T-helper 1 cell treated with Interleukin-12 subunit alpha and Interleukin-12 subunit beta and Interleukin-4 antibody, amounts not matched to agents 30 ng/mL and 1 ng/mL, for 36 hours (primary cell): Measurements from ENCODE around the gene FLNC. TPM values are rescaled to one million over a fixed set of nuclear protein-coding genes. Genes with fewer than 3 reads are reported as not detected.

Experiments
- intact Hi-C: fragments of 100-400 bp; cut with micrococcal nuclease; formaldehyde crosslinking; loops from one replicate; pipeline ENCODE4 v1.15.1; 2024
- total RNA-seq: library from RNA; stranded (reverse); gene quantifications from 2 replicates; pipeline ENCODE4 v1.2.3, GENCODE V29; 2022

FLNC gene
- total RNA-seq, 1 donor from 2014 or later, result 0.02 TPM

GRCh38 chr7:128831178-128831993 is 1.2 kb downstream of the FLNC start:
- intact Hi-C loops, result no loop called here

GRCh38 chr7:128831994-128832879 is 2.0 kb downstream of the FLNC start:
- intact Hi-C loops, result no loop called here

GRCh38 chr7:128832880-128833147 is 2.6 kb downstream of the FLNC start:
- intact Hi-C loops, result no loop called here

- intact Hi-C loops, result no loop called here
Measured at GRCh38 chr7:128833148-128833945, 3.1 kb downstream of the FLNC start.

- intact Hi-C loops, result loop anchor here (2.0 kb wide), 1 partner anchor 45 kb away; no protein-coding TSS in a partner anchor
Measured at GRCh38 chr7:128833946-128834325, 3.7 kb downstream of the FLNC start.

- intact Hi-C loops, result loop anchor here (2.0 kb wide), 1 partner anchor 44 kb away; no protein-coding TSS in a partner anchor
Measured at GRCh38 chr7:128835231-128835751, 5.1 kb downstream of the FLNC start.

- intact Hi-C loops, result loop anchor here (2.0 kb wide), 1 partner anchor 43 kb away; no protein-coding TSS in a partner anchor
Measured at GRCh38 chr7:128835790-128836641, 5.8 kb downstream of the FLNC start.

GRCh38 chr7:128836729-128837348 is 6.6 kb downstream of the FLNC start:
- intact Hi-C loops, result no loop called here

GRCh38 chr7:128837521-128837921 is 7.3 kb downstream of the FLNC start:
- intact Hi-C loops, result no loop called here

- intact Hi-C loops, result no loop called here
Measured at GRCh38 chr7:128838109-128838779, 8.0 kb downstream of the FLNC start.

- intact Hi-C loops, result no loop called here
Measured at GRCh38 chr7:128838981-128839731, 8.9 kb downstream of the FLNC start.

GRCh38 chr7:128839751-128840177 is 9.6 kb downstream of the FLNC start:
- intact Hi-C loops, result no loop called here

- intact Hi-C loops, result no loop called here
Measured at GRCh38 chr7:128840326-128841170, 10.3 kb downstream of the FLNC start.

- intact Hi-C loops, result no loop called here
Measured at GRCh38 chr7:128841171-128841690, 11.0 kb downstream of the FLNC start.

GRCh38 chr7:128841921-128842673 is 11.9 kb downstream of the FLNC start:
- intact Hi-C loops, result loop anchor here (1.0 kb wide), 3 partner anchors 20 to 249 kb away; partner anchors contain the start of gene ATP6V1F
